K562 (cell line): Measurements from ENCODE around the gene DNER. TPM values are rescaled to one million over a fixed set of nuclear protein-coding genes. Genes with fewer than 3 reads are reported as not detected.

ENCODE experiments used
- CEBPG ChIP-seq, 3 experiments: fragments of 200-800 bp in 1 of 3; sonication (Bioruptor generic) in 1 of 3; sonication (generic) in 1 of 3; formaldehyde crosslinking in 1 of 3; IDR thresholded peaks in 2 of 3; conservative IDR thresholded peaks in 1 of 3; 2 replicates each; pipeline versions ENCODE4 v1.6.1 to v1.8.0; 2016 to 2022; ENCODE audit warnings: missing compliant biosample characterization in 2 of 3, missing genetic modification characterization in 2 of 3, mild to moderate bottlenecking in 1 of 3, missing genetic modification reagents in 1 of 3
- CHCHD3 ChIP-seq: fragments of 250-450 bp; sonication (Bioruptor Pico); IDR thresholded peaks from 2 replicates; pipeline ENCODE4 v2.1.2; 2022; ENCODE audit warnings: mild to moderate bottlenecking
- NFE2L1 ChIP-seq: fragments of 450-650 bp; IDR thresholded peaks from 2 replicates; pipeline ENCODE4 v1.6.1; 2016; ENCODE audit warnings: missing genetic modification characterization, low read depth, mild to moderate bottlenecking, missing compliant biosample characterization, moderate library complexity, borderline replicate concordance
- NKRF ChIP-seq: fragments of 450-650 bp; IDR thresholded peaks from 2 replicates; pipeline ENCODE4 v1.6.1; 2016; ENCODE audit warnings: borderline replicate concordance
- POLR2B ChIP-seq: fragments of 450-650 bp; IDR thresholded peaks from 2 replicates; pipeline ENCODE4 v1.6.1; 2018; ENCODE audit warnings: low read depth; ENCODE audit not compliant: partially characterized antibody
- ZC3H8 ChIP-seq: fragments of 450-650 bp; IDR thresholded peaks from 2 replicates; pipeline ENCODE4 v1.6.1; 2017
- ZMIZ1 ChIP-seq, 2 experiments: fragments of 150-350 bp in 1 of 2; IDR thresholded peaks; 2 replicates each; pipeline ENCODE4 v1.6.1; 2012 to 2016; ENCODE audit warnings: low read depth in 2 of 2, low read length in 2 of 2, mild to moderate bottlenecking in 1 of 2, moderate library complexity in 1 of 2
- ZNF124 ChIP-seq: sonication (generic); formaldehyde crosslinking; IDR thresholded peaks from 2 replicates; pipeline ENCODE4 v1.8.1; 2022; ENCODE audit warnings: missing genetic modification reagents
- ZNF407 ChIP-seq: fragments of 450-650 bp; IDR thresholded peaks from 2 replicates; pipeline ENCODE4 v1.6.1; 2016; ENCODE audit warnings: low read depth
- ZNF830 ChIP-seq: fragments of 250-450 bp; sonication (Bioruptor Pico); IDR thresholded peaks from 2 replicates; pipeline ENCODE4 v1.5.0; 2021; ENCODE audit warnings: mild to moderate bottlenecking
- polyA plus RNA-seq, 8 experiments: library from polyadenylated mRNA; depleted of rRNA in 4 of 8; stranded (reverse) in 5 of 8; unstranded in 3 of 8; fragments of >200 nt; fragmentation: Nextera tagmentation in 2 of 8; fragmentation: Illumina TruSeq in 1 of 8; extraction: Ambion mirVana in 2 of 8; extraction: Trizol in 1 of 8; gene quantifications; 2 replicates each; pipeline versions ENCODE4 v1.2.1 to v1.2.3, GENCODE V29; 2011 to 2014; ENCODE audit warnings: inconsistent platforms in 1 of 8, missing spikeins in 1 of 8
- total RNA-seq, 7 experiments: library from RNA; depleted of rRNA in 6 of 7; stranded (reverse); fragments of >200 nt in 6 of 7; fragmentation: Illumina TruSeq in 2 of 7; extraction: Trizol in 2 of 7; gene quantifications; 2 replicates each; pipeline versions ENCODE4 v1.2.1 to v1.2.3, GENCODE V29; 2011 to 2021; ENCODE audit warnings: low replicate concordance in 1 of 7

DNER gene
- total and polyA plus RNA-seq, 9 of the 15 experiments (the other 6 are each of a cell fraction or from before 2014, with no cell fraction given): not detected

GRCh38 chr2:229719926-229720647 lies 5.7 kb upstream of the DNER start (continued):
- no peak for TF ChIP-seq NKRF
- TF ChIP-seq CHCHD3: no peak
- TF ChIP-seq CEBPG (CRISPR knock-in tag; IDR thresholded peaks at IDR 0.05): no peak
- no peak for TF ChIP-seq CEBPG (tag; conservative IDR thresholded peaks at IDR 0.05 in 1 of 2, IDR thresholded peaks at IDR 0.05 in 1 of 2)
- TF ChIP-seq ZNF124 (CRISPR knock-in tag): no peak
- no peak for TF ChIP-seq NFE2L1 (tag)
- TF ChIP-seq POLR2B: no peak
- TF ChIP-seq ZNF407: no peak
- TF ChIP-seq ZNF830 (CRISPR knock-in tag): no peak
- no peak for TF ChIP-seq ZC3H8
- TF ChIP-seq ZMIZ1 (IDR thresholded peaks at IDR 0.05; ENCODE audit: low read depth in 2 of 2, low read length in 2 of 2): no peak
